ENCODE data around the gene CDC42SE2.
"Not testable (repeated sequence)": the region's sequence is repeated elsewhere in the genome, so short reads cannot be mapped to it uniquely, and the experiment has no call there.

The CDC42SE2 gene

DNA sequence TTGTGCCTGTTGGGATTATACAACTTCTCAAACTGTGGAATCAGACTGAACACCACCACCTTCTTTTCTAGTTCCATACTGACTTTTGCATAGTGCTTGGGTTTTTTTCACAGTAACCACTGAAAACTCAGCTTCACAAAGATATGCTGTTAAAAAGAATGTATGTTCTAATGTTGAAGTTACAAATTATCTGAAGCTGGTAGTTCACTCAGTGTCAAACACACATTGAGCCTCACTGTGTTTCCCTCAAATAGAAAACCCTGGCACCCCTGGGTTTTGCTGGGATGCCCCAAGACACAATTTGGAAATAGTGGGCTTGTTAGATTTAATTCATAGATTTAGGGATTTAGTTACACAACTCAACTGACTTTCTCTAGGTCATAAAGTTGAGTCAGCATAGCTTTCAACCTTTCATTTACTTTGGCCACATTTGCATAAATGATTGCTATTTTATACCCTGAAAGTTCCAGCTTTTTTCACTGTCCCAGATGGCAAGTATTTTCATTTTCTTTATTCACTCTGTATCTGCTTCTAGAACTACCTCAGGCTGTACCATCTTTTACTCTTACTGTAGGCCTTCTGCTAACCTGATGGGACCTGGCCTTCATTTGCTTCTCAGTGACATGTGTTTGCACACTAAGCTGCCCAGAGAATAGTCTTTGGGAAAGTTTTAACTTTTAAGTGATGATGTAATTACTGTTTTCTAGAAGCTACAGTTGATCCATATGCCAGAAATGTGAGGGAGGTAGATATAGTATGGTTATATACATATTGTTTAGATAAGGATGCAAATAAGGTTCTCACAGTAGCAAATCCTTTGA is 115.1 kb downstream of the CDC42SE2 start:
- no peak for DNase-seq
- intact Hi-C loops (cut with DNase I), result no loop called here

DNA sequence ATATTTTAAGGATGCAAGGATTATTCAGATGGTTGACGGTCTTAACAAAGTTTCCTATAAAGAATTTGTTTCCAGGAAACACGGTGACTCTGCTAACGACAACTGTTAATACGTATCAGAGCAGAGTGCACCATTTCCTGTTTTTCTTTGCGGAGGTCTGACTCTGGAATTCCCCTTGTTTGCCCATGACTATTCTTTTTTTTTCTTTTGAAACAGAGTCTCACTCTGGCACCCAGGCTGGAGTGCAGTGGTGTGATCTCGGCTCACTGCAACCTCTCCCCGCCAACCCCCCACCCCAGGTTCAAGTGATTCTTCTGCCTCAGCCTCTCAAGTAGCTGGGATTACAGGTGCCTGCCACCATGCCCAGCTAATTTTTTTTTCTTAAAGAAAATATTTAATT is 115.9 kb downstream of the CDC42SE2 start:
- DNase-seq, result no peak
- intact Hi-C loops (cut with DNase I), result no loop called here

DNA sequence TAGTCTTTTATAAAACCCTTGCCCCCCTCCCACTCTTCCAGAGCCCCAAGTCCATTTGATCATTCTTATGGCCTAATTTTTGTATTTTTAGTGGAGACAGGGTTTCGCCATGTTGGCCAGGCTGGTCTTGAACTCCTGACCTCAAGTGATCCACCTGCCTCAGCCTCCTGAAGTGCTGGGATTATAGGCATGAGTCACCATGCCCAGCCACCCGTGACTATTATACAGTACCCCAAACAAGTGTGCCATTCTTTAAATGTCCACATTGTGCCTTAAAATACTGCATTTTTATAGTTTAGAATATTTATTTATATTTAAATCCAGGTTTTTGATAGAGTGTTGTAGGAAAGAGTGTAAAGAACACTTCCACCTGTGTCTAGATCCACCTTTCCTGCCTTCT is 116.4 kb downstream of the CDC42SE2 start:
- intact Hi-C loops (cut with DNase I), result not testable (repeated sequence)

DNA sequence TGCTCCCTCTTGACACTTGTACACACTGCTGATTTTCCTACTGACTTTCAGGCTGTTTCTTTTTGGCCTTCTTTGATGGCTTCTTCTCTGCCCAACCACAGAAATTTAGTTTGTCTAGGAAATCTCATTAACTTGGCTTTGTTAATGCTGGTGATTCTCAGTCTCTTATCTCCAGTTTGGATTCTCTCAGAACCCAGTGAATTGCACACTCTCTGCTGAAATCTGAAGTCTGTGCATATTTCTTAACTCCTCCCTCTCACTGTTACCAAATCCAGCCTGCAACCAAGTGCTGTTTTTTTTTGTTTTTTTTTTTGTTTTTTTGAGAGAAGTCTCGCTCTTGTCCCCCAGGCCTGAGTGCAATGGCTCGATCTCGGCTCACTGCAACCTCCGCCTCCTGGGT is 117.2 kb downstream of the CDC42SE2 start:
- intact Hi-C loops (cut with DNase I), result no loop called here
- DNase-seq, result no peak

More for the DNA sequence above, 116.4 kb downstream of the CDC42SE2 start:
- not testable (repeated sequence) for DNase-seq

DNA sequence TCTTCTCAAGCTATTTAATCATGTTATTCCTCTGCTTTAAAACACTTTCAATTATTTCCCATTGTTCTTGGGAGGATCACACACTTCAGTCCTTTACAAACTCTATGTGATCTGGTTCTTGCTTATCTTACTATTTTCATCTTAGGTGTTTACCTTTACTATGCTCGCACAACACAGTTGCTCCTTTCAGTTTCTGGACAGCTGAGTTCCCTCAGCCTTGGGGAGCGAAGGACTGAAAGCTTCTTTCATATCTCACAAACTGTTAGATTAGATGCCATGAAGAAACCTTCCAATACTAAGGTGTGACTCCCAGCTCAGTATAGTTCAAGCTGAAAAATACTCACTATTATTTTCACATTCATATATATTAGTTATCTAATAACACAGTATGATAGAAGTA is 117.9 kb downstream of the CDC42SE2 start:
- intact Hi-C loops (cut with DNase I), result no loop called here
- DNase-seq, result no peak

- intact Hi-C loops (cut with DNase I), result no loop called here
- peak in 7 of 42 donors; percentile 18 to 53 (median 25) for DNase-seq
Observed at GRCh38 chr5:131382407-131383395, 118.8 kb downstream of the CDC42SE2 start.

- intact Hi-C loops (cut with DNase I), result no loop called here
- DNase-seq, result no peak
Observed at GRCh38 chr5:131384173-131384572, 120.3 kb downstream of the CDC42SE2 start.

DNA sequence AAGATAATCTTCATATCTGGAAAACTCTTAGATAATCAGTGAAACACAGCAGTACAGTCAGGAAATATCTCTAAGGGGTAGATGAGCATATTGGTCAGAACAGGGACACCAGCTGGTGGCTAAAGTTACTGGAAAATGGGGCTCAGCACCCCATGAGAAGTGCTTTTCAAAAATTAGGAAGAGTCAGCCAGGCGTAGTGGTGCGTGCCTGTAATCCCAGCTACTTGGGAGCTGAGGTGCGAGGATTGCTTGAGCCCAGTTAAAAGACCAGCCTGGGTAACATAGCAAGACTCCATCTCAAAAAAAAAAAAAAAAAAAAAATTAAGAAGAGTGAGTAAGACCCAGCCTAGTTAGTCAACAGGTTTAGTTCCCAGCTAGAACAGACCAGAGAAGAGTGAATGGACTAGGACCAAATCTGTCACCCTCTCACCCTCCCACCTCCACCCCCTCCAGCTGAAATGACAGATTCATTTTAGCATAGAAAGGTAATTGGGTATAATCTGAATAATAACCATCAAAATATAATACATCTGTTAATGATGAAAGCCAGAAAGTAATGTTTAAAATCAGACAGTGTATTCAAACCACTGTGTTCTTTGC is 120.9 kb downstream of the CDC42SE2 start:
- DNase-seq, result no peak
- intact Hi-C loops (cut with DNase I), result no loop called here

DNA sequence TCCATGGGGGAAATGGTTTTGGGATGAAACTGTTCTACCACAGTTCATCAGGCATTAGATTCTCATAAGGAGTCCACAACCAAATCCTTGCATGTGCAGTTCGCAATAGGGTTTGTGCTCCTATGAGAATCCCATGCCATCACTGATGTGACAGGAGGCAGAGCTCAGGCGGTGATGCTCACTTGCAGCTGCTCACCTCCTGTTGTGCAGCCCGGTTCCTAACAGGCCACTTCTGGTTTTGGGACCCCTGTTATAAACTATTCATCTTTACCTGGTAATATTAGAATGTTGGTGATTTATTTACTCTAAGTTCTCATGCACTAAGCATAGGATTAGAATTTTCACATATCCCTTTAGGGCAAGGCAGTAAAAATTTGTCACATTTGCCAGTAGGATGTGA is 122.3 kb downstream of the CDC42SE2 start:
- DNase-seq, result no peak
- intact Hi-C loops (cut with DNase I), result no loop called here

- no peak for DNase-seq
- intact Hi-C loops (cut with DNase I), result no loop called here
Observed at GRCh38 chr5:131386779-131387178, 122.9 kb downstream of the CDC42SE2 start.

- DNase-seq, result no peak
- intact Hi-C loops (cut with DNase I), result no loop called here
Observed at GRCh38 chr5:131387255-131387654, 123.4 kb downstream of the CDC42SE2 start.

- intact Hi-C loops (cut with DNase I), result no loop called here
- no peak for DNase-seq
Observed at GRCh38 chr5:131389096-131389868, 125.4 kb downstream of the CDC42SE2 start.

GRCh38 chr5:131389869-131390265 is 126.0 kb downstream of the CDC42SE2 start:
- DNase-seq, result no peak
- intact Hi-C loops (cut with DNase I), result loop anchor here (10.0 kb wide), 1 partner anchor 125 kb away; the partner anchor contains the start of gene CDC42SE2

DNA sequence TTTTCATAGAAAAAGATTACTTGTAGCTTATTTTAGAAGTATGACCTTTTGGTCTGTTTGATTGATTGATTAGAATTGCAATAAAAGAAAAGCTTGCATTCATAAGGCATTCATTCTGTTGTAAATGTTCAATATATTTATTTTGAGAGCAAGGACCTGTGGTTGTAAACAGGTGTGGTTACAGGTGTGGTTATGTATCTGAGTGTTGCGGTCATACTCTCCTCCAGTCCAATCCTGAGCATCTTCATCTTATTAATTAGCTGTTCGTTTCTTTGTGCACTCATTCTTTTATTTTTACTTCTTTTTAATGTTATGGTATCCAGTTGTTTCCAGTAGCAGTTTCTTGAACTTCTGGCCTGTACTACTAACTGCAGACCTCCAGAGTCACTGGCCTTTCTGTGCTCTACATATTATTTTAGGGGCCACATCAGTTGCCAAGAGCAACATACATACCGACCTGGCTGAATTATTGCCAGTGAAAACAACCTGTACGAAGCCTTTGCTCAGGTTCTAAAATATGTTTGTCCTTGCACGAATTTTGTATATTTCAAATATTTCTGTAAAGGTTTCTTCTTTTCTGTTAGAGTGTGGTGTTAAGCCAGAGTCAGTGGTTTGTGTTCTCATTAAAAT is 128.7 kb downstream of the CDC42SE2 start:
- intact Hi-C loops (cut with DNase I), result loop anchor here (10.0 kb wide), 1 partner anchor 128 kb away; the partner anchor contains the start of gene CDC42SE2
- no peak for DNase-seq

- intact Hi-C loops (cut with DNase I), result loop anchor here (10.0 kb wide), 1 partner anchor 129 kb away; the partner anchor contains the start of gene CDC42SE2
- peak in 27 of 42 donors; percentile 14 to 75 (median 45) for DNase-seq
Observed at GRCh38 chr5:131393498-131393968, 129.7 kb downstream of the CDC42SE2 start.

DNA sequence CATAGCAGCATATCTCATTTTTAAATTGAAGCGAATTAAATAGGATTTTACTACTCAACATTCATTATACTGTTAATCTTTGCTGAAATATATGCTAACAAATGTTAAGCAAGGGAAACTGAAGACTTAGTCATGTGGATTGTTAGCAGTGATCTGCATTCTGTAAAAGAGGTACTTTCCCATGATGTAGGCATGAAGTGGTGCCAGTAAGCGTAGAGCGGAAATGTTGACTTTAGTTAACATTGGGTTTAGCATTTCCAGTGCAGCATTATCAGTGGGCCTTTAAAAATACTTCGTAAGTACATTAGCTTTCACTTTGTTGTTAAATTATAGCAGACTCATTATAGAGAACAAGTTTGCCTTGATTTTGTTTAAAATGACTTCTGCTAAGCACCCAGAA is 130.3 kb downstream of the CDC42SE2 start:
- DNase-seq, result no peak
- intact Hi-C loops (cut with DNase I), result loop anchor here (10.0 kb wide), 1 partner anchor 129 kb away; the partner anchor contains the start of gene CDC42SE2

GRCh38 chr5:131396015-131396414 is 132.2 kb downstream of the CDC42SE2 start:
- no peak for DNase-seq
- intact Hi-C loops (cut with DNase I), result loop anchor here (10.0 kb wide), 1 partner anchor 131 kb away; the partner anchor contains the start of gene CDC42SE2

All from head of caudate nucleus (tissue), 42 donors.